IMR-90 (cell line): ENCODE data around the gene IGLL5.

Experiments
- BHLHE40 ChIP-seq: fragments of 150-350 bp; IDR thresholded peaks from 2 replicates; pipeline ENCODE4 v1.6.1; 2016; ENCODE audit warnings: mild to moderate bottlenecking, low read depth, low read length
- CEBPB ChIP-seq: IDR thresholded peaks from 2 replicates; pipeline ENCODE4 v1.6.1; 2012; ENCODE audit warnings: low read depth, low read length, improper control_type of control experiment
- CHD1 ChIP-seq: IDR thresholded peaks from 2 replicates; pipeline ENCODE4 v1.6.1; 2012; ENCODE audit warnings: low read depth, low read length, improper control_type of control experiment
- CTCF ChIP-seq: conservative IDR thresholded peaks from 2 replicates; pipeline ENCODE4 v1.5.1; 2012; ENCODE audit warnings: mild to moderate bottlenecking, low read depth, low read length, improper control_type of control experiment
- MAFK ChIP-seq: IDR thresholded peaks from 2 replicates; pipeline ENCODE4 v1.6.1; 2012; ENCODE audit warnings: low read depth, low read length, improper control_type of control experiment
- MAZ ChIP-seq: IDR thresholded peaks from 2 replicates; pipeline ENCODE4 v1.6.1; 2012; ENCODE audit warnings: low read depth, mild to moderate bottlenecking, low read length, improper control_type of control experiment, moderate library complexity, borderline replicate concordance
- MXI1 ChIP-seq: IDR thresholded peaks from 2 replicates; pipeline ENCODE4 v1.6.1; 2012; ENCODE audit warnings: low read depth, mild to moderate bottlenecking, low read length, moderate library complexity, borderline replicate concordance
- NFE2L2 ChIP-seq: fragments of 150-350 bp; IDR thresholded peaks from 2 replicates; pipeline ENCODE4 v1.6.1; 2016; ENCODE audit warnings: low read depth, mild to moderate bottlenecking, low read length
- POLR2A ChIP-seq: IDR thresholded peaks from 2 replicates; pipeline ENCODE4 v1.6.1; 2012; ENCODE audit warnings: mild to moderate bottlenecking, low read depth, low read length
- RAD21 ChIP-seq: IDR thresholded peaks from 2 replicates; pipeline ENCODE4 v1.6.1; 2012; ENCODE audit warnings: low read length, improper control_type of control experiment
- RCOR1 ChIP-seq: IDR thresholded peaks from 2 replicates; pipeline ENCODE4 v1.6.1; 2012; ENCODE audit warnings: mild to moderate bottlenecking, low read length, improper control_type of control experiment; ENCODE audit not compliant: insufficient replicate concordance
- RFX5 ChIP-seq: IDR thresholded peaks from 2 replicates; pipeline ENCODE4 v1.8.0; 2012; ENCODE audit warnings: low read depth, mild to moderate bottlenecking, low read length, moderate library complexity
- SMC3 ChIP-seq: fragments of 150-350 bp; IDR thresholded peaks from 2 replicates; pipeline ENCODE4 v1.6.1; 2016; ENCODE audit warnings: low read depth, mild to moderate bottlenecking, antibody characterized with exemption, low read length, moderate library complexity
- USF2 ChIP-seq: fragments of 150-350 bp; IDR thresholded peaks from 2 replicates; pipeline ENCODE4 v1.6.1; 2017; ENCODE audit warnings: mild to moderate bottlenecking, antibody characterized with exemption, low read length, low read depth

DNA sequence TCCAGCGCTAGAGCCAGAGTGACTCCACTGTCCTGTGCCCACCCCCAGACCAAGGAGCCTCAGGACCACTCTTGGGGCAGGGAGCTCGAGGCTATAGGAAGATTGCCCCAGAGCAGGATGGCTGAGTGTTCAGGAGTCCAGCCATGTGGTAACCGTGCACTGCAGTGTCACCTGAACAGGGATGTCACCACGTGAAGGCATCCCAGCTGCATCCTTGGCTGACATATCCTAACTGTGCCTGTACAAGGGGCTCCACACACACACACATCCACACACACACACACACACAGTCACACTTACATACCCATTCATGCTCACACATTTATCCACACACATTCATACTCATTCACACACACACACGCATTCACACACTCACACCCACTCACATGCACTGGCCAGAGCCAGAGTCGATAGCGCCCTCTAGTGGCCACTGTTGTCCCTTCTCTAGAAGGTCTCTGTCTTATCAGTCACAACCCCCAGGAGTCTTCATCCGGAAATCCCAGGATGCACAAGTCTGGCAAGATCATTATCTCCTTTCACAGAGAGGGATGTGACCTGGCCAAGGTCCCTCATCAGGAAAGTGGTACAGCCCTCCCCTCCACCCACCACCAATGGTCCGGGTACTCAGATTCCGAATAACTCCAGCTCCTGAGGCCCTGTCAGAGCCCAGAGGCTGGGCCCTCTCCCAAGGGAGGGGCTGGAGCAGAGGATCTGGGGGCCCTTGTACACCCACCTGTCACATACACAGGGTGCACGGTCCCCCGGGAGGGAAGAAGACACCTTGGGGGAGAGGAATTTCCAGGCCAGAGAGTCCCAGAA lies 55.1 kb downstream of the IGLL5 start:
- peak; percentile 57 for TF ChIP-seq CTCF
- TF ChIP-seq BHLHE40 = no peak
- no peak for TF ChIP-seq POLR2A
- TF ChIP-seq SMC3 = peak; percentile 39; the same call in 1 of the 2 replicates
- peak; percentile 49 for TF ChIP-seq RAD21
- no peak for TF ChIP-seq RFX5
- no peak for TF ChIP-seq MAFK
- no peak for TF ChIP-seq MAZ
- no peak for TF ChIP-seq USF2
- no peak for TF ChIP-seq MXI1
- no peak for TF ChIP-seq RCOR1
- no peak for TF ChIP-seq NFE2L2
- no peak for TF ChIP-seq CHD1
- TF ChIP-seq CEBPB = no peak
